OCI-LY7 (cell line): Measurements from ENCODE around the gene NTNG2.

ENCODE experiments used
- CTCF ChIP-seq: fragments of 200-600 bp; sonication (generic); conservative IDR thresholded peaks from 2 replicates; pipeline ENCODE4 v1.5.1; 2014; ENCODE audit warnings: mild to moderate bottlenecking, antibody characterized with exemption, low read length, moderate library complexity, mixed read lengths
- EZH2phosphoT487 ChIP-seq: fragments of 200-600 bp; sonication (generic); IDR thresholded peaks from 2 replicates; pipeline ENCODE4 v1.6.1; 2018; ENCODE audit warnings: low read depth, borderline replicate concordance, mild to moderate bottlenecking, mixed run types, antibody characterized with exemption, low read length, moderate library complexity, mixed read lengths

GRCh38 chr9:132129535-132129934 lies 32.3 kb upstream of the NTNG2 start:
- no peak for TF ChIP-seq CTCF
- TF ChIP-seq EZH2phosphoT487: no peak
